Endodermal cell (in vitro differentiated cells): ENCODE results near the gene PNMA5. TPM values are rescaled to one million over a fixed set of nuclear protein-coding genes. Genes with fewer than 3 reads are reported as not detected.

Source experiments
- DNase-seq: peaks from one replicate; pipeline ENCODE4 v3.0.0-alpha.2; 2017
- H3K27ac ChIP-seq: 2 replicates; pipeline ENCODE4 v1.5.1; 2013; ENCODE audit warnings: mild to moderate bottlenecking, low read depth, low read length, moderate library complexity
- H3K27me3 ChIP-seq: 2 replicates; pipeline ENCODE4 v1.6.1; 2013; ENCODE audit warnings: mild to moderate bottlenecking, low read length, moderate library complexity; ENCODE audit not compliant: insufficient read depth, control insufficient read depth, poor library complexity, severe bottlenecking
- H3K36me3 ChIP-seq: 2 replicates; pipeline ENCODE4 v1.7.0; 2013; ENCODE audit warnings: mild to moderate bottlenecking, low read length, moderate library complexity; ENCODE audit not compliant: control insufficient read depth, insufficient read depth
- H3K4me1 ChIP-seq: one replicate; pipeline ENCODE4 v1.7.0; 2013; ENCODE audit warnings: low read length; ENCODE audit not compliant: control insufficient read depth, insufficient read depth
- H3K4me3 ChIP-seq: 2 replicates; pipeline ENCODE4 v1.5.1; 2013; ENCODE audit warnings: mild to moderate bottlenecking, low read length, moderate library complexity
- H3K9ac ChIP-seq: 2 replicates; pipeline ENCODE4 v1.6.1; 2013; ENCODE audit warnings: mild to moderate bottlenecking, low read length, moderate library complexity; ENCODE audit not compliant: poor library complexity, severe bottlenecking; ENCODE audit errors: extremely low read depth
- H3K9me3 ChIP-seq: 2 replicates; pipeline ENCODE4 v1.6.1; 2013; ENCODE audit warnings: mild to moderate bottlenecking, low read length, moderate library complexity; ENCODE audit not compliant: control insufficient read depth
- H3K27ac Mint-ChIP-seq: 2 replicates; pipeline ENCODE4 v1.8.0; 2020; ENCODE audit warnings: mixed read lengths
- H3K27me3 Mint-ChIP-seq: 2 replicates; pipeline ENCODE4 v1.8.0; 2021; ENCODE audit warnings: mild to moderate bottlenecking, mixed read lengths; ENCODE audit not compliant: insufficient read depth
- H3K36me3 Mint-ChIP-seq: 2 replicates; pipeline ENCODE4 v1.8.0; 2020; ENCODE audit warnings: low read depth, mixed read lengths
- H3K4me1 Mint-ChIP-seq: 2 replicates; pipeline ENCODE4 v1.8.0; 2020; ENCODE audit warnings: mixed read lengths
- H3K4me3 Mint-ChIP-seq: 2 replicates; pipeline ENCODE4 v1.8.0; 2020; ENCODE audit warnings: mild to moderate bottlenecking, moderate library complexity, mixed read lengths
- H3K9me3 Mint-ChIP-seq: 2 replicates; pipeline ENCODE4 v1.8.0; 2020; ENCODE audit warnings: mild to moderate bottlenecking, mixed read lengths
- CTCF ChIP-seq: fragments of 200-600 bp; sonication (generic); conservative IDR thresholded peaks from 2 replicates; pipeline ENCODE4 v1.5.0; 2021; ENCODE audit warnings: antibody characterized with exemption, mild to moderate bottlenecking
- WGBS, 2 experiments: methylation state at CpG; one replicate each; pipeline versions ENCODE4 v1.1.5 to v1.1.7; 2013; ENCODE audit warnings: missing lambda C conversion rate in 2 of 2, mixed read lengths in 1 of 2; ENCODE audit not compliant: insufficient coverage in 1 of 2, insufficient read length in 1 of 2; 5-methylcytosine and 5-hydroxymethylcytosine counted together
- total RNA-seq, 2 donors: library from RNA; stranded (reverse); fragmentation: NEBNext Ultra II Directional in 1 of 2; extraction: Animal tissue kit (Norgen Biotek cat#: 25700) in 1 of 2; gene quantifications; 2 replicates in 1 of 2; 3 replicates in 1 of 2; pipeline ENCODE4 v1.2.1, GENCODE V29; 2021

PNMA5 gene
- total RNA-seq, 2 donors from 2014 or later = 0.15 to 0.29 TPM

GRCh38 chrX:152949114-152949513 is 44.8 kb downstream of the PNMA5 start:
- Histone ChIP-seq H3K27ac (no peak overlapping the region), H3K36me3 (peaks cover 4% of the 10 kb centered on the region), H3K9me3 (no peaks in the 10 kb centered on the region), H3K27me3 (no peaks in the 10 kb centered on the region), H3K4me1 (no peaks in the 10 kb centered on the region), H3K9ac (no peak overlapping the region), H3K4me3 (no peak overlapping the region)
- no peak for TF ChIP-seq CTCF
- no peak overlapping the region for H3K4me3 Mint-ChIP-seq
- WGBS, 2 experiments = 83 to 89% methylated on average over 1 to 4 of the region's 4 CpGs
- H3K27ac Mint-ChIP-seq = no peak overlapping the region
- DNase-seq = no peak
- no peaks in the 10 kb centered on the region for H3K27me3 Mint-ChIP-seq
- H3K4me1 Mint-ChIP-seq = no peaks in the 10 kb centered on the region
- peaks cover 47% of the 10 kb centered on the region for H3K9me3 Mint-ChIP-seq
- peaks cover 15% of the 10 kb centered on the region for H3K36me3 Mint-ChIP-seq

GRCh38 chrX:152946681-152947080 is 47.2 kb downstream of the PNMA5 start:
- Mint-ChIP-seq H3K36me3 (peaks cover 15% of the 10 kb centered on the region), H3K4me1 (no peaks in the 10 kb centered on the region), H3K9me3 (peaks cover 56% of the 10 kb centered on the region), H3K27me3 (no peaks in the 10 kb centered on the region), H3K4me3 (no peak overlapping the region), H3K27ac (no peak overlapping the region)
- no peaks in the 10 kb centered on the region for H3K4me1 ChIP-seq
- H3K9me3 ChIP-seq = no peaks in the 10 kb centered on the region
- no peaks in the 10 kb centered on the region for H3K27me3 ChIP-seq
- TF ChIP-seq CTCF = no peak
- no peak overlapping the region for H3K4me3 ChIP-seq
- DNase-seq = no peak
- H3K27ac ChIP-seq = no peak overlapping the region
- no peak overlapping the region for H3K9ac ChIP-seq
- WGBS, 2 experiments = 84 to 100% methylated on average over 2 to 6 of the region's 6 CpGs
- H3K36me3 ChIP-seq = peaks cover 4% of the 10 kb centered on the region

- Histone ChIP-seq H3K36me3 (no peaks in the 10 kb centered on the region), H3K4me1 (no peaks in the 10 kb centered on the region), H3K4me3 (no peak overlapping the region), H3K27ac (no peak overlapping the region), H3K9me3 (no peaks in the 10 kb centered on the region), H3K9ac (no peak overlapping the region), H3K27me3 (no peaks in the 10 kb centered on the region)
- peaks cover 15% of the 10 kb centered on the region for H3K36me3 Mint-ChIP-seq
- no peaks in the 10 kb centered on the region for H3K27me3 Mint-ChIP-seq
- H3K4me3 Mint-ChIP-seq = no peak overlapping the region
- TF ChIP-seq CTCF = no peak
- no peaks in the 10 kb centered on the region for H3K4me1 Mint-ChIP-seq
- H3K27ac Mint-ChIP-seq = no peak overlapping the region
- DNase-seq = no peak
- H3K9me3 Mint-ChIP-seq = peaks cover 66% of the 10 kb centered on the region
- WGBS, 2 experiments = 90 to 100% methylated on average over 1 to 11 of the region's 11 CpGs
These were observed 48.6 kb downstream of the PNMA5 start for GRCh38 chrX:152945021-152945979.
